H9 (cell line): Measurements from ENCODE around the gene BCCIP. TPM values are rescaled to one million over a fixed set of nuclear protein-coding genes. Genes with fewer than 3 reads are reported as not detected.

Experiments used
- DNase-seq: peaks from one replicate; pipeline ENCODE4 v3.0.0-alpha.2; 2017
- H2AFZ ChIP-seq: one replicate; pipeline ENCODE4 v1.6.1; 2013; ENCODE audit warnings: mild to moderate bottlenecking, low read length, control low read depth, moderate library complexity
- H2AK5ac ChIP-seq: 2 replicates; pipeline ENCODE4 v1.6.1; 2013; ENCODE audit warnings: low read length, control low read depth, mixed read lengths; ENCODE audit not compliant: insufficient read length
- H2BK120ac ChIP-seq: one replicate; pipeline ENCODE4 v1.6.1; 2013; ENCODE audit warnings: low read depth, mild to moderate bottlenecking, low read length, control low read depth, inconsistent platforms; ENCODE audit not compliant: poor library complexity, severe bottlenecking
- H2BK12ac ChIP-seq: 2 replicates; pipeline ENCODE4 v1.6.1; 2013; ENCODE audit warnings: low read length, control low read depth, mixed read lengths, low read depth; ENCODE audit not compliant: insufficient read length
- H2BK15ac ChIP-seq: 2 replicates; pipeline ENCODE4 v1.6.1; 2013; ENCODE audit warnings: low read depth, low read length, control low read depth
- H2BK20ac ChIP-seq: one replicate; pipeline ENCODE4 v1.6.1; 2013; ENCODE audit warnings: low read depth, mild to moderate bottlenecking, low read length, control low read depth, inconsistent platforms; ENCODE audit not compliant: poor library complexity, severe bottlenecking
- H2BK5ac ChIP-seq: 2 replicates; pipeline ENCODE4 v1.6.1; 2013; ENCODE audit warnings: low read length, control low read depth, mixed read lengths; ENCODE audit not compliant: insufficient read length
- H3K14ac ChIP-seq: 2 replicates; pipeline ENCODE4 v1.6.1; 2013; ENCODE audit warnings: low read length, control low read depth; ENCODE audit not compliant: insufficient read depth
- H3K18ac ChIP-seq: 2 replicates; pipeline ENCODE4 v1.6.1; 2013; ENCODE audit warnings: low read depth, mild to moderate bottlenecking, mixed read lengths, low read length, control low read depth; ENCODE audit not compliant: insufficient read length
- H3K23ac ChIP-seq: 2 replicates; pipeline ENCODE4 v1.6.1; 2013; ENCODE audit warnings: low read length, control low read depth, mixed read lengths, low read depth; ENCODE audit not compliant: insufficient read length
- H3K23me2 ChIP-seq: 2 replicates; pipeline ENCODE4 v1.6.1; 2013; ENCODE audit warnings: low read depth, mild to moderate bottlenecking, mixed read lengths, low read length, control low read depth; ENCODE audit not compliant: insufficient read length, poor library complexity, severe bottlenecking
- H3K27ac ChIP-seq: 2 replicates; pipeline ENCODE4 v1.5.1; 2013; ENCODE audit warnings: low read length, control low read depth, mixed read lengths, low read depth; ENCODE audit not compliant: insufficient read length
- H3K27me3 ChIP-seq: 2 replicates; pipeline ENCODE4 v1.6.1; 2013; ENCODE audit warnings: low read length, control low read depth, inconsistent platforms; ENCODE audit not compliant: insufficient read depth
- H3K4ac ChIP-seq: 2 replicates; pipeline ENCODE4 v1.6.1; 2013; ENCODE audit warnings: low read depth, mild to moderate bottlenecking, control low read depth, inconsistent platforms, low read length, moderate library complexity
- H3K4me1 ChIP-seq: 2 replicates; pipeline ENCODE4 v1.6.1; 2013; ENCODE audit warnings: low read length, control low read depth, inconsistent platforms; ENCODE audit not compliant: insufficient read depth
- H3K4me2 ChIP-seq: 2 replicates; pipeline ENCODE4 v1.6.1; 2013; ENCODE audit warnings: low read length, control low read depth, mixed read lengths; ENCODE audit not compliant: insufficient read length, insufficient read depth
- H3K56ac ChIP-seq: 2 replicates; pipeline ENCODE4 v1.6.1; 2013; ENCODE audit warnings: low read depth, mild to moderate bottlenecking, mixed read lengths, low read length, control low read depth; ENCODE audit not compliant: insufficient read length
- H3K79me1 ChIP-seq: 2 replicates; pipeline ENCODE4 v1.6.1; 2013; ENCODE audit warnings: low read depth, mild to moderate bottlenecking, moderate library complexity, low read length, control low read depth, inconsistent platforms; ENCODE audit not compliant: insufficient read depth, poor library complexity, severe bottlenecking
- H3K79me2 ChIP-seq: 2 replicates; pipeline ENCODE4 v1.6.1; 2013; ENCODE audit warnings: low read length, control low read depth, inconsistent platforms; ENCODE audit not compliant: insufficient read depth
- H3K9ac ChIP-seq: 2 replicates; pipeline ENCODE4 v1.6.1; 2013; ENCODE audit warnings: low read length, control low read depth, mixed read lengths; ENCODE audit not compliant: insufficient read length; ENCODE audit errors: extremely low read depth
- H3K9me3 ChIP-seq: one replicate; pipeline ENCODE4 v1.6.1; 2013; ENCODE audit warnings: low read depth, low read length, inconsistent platforms; ENCODE audit not compliant: control insufficient read depth
- H3T11ph ChIP-seq: one replicate; pipeline ENCODE4 v1.6.1; 2013; ENCODE audit warnings: mild to moderate bottlenecking, low read length, control low read depth, inconsistent platforms
- H4K20me1 ChIP-seq: one replicate; pipeline ENCODE4 v1.6.1; 2013; ENCODE audit not compliant: control insufficient read depth, insufficient read length, insufficient read depth
- H4K5ac ChIP-seq: 2 replicates; pipeline ENCODE4 v1.6.1; 2013; ENCODE audit warnings: low read depth, mild to moderate bottlenecking, mixed read lengths, low read length, control low read depth; ENCODE audit not compliant: insufficient read length
- H4K8ac ChIP-seq: replicated peaks from 2 replicates; pipeline ENCODE4 v1.6.1; 2013; ENCODE audit warnings: low read length, control low read depth, mixed read lengths, low read depth; ENCODE audit not compliant: insufficient read length
- H4K91ac ChIP-seq: 2 replicates; pipeline ENCODE4 v1.6.1; 2013; ENCODE audit warnings: low read depth, mild to moderate bottlenecking, moderate library complexity, mixed read lengths, low read length, control low read depth; ENCODE audit not compliant: insufficient read length
- H3K27ac Mint-ChIP-seq, 3 experiments: 2 replicates in 2 of 3; 3 replicates in 1 of 3; pipeline ENCODE4 v1.8.0; 2020 to 2021; ENCODE audit warnings: mixed read lengths in 3 of 3, mild to moderate bottlenecking in 1 of 3, moderate library complexity in 1 of 3
- H3K27me3 Mint-ChIP-seq: 2 replicates; pipeline ENCODE4 v1.8.0; 2021; ENCODE audit warnings: low read depth, mild to moderate bottlenecking, moderate library complexity, mixed read lengths
- H3K36me3 Mint-ChIP-seq, 3 experiments: 2 replicates in 2 of 3; 3 replicates in 1 of 3; pipeline ENCODE4 v1.8.0; 2020 to 2021; ENCODE audit warnings: low read depth in 3 of 3, mixed read lengths in 3 of 3; ENCODE audit not compliant: insufficient read depth in 1 of 3
- H3K4me1 Mint-ChIP-seq, 2 experiments: 2 replicates each; pipeline ENCODE4 v1.8.0; 2020; ENCODE audit warnings: mixed read lengths in 2 of 2
- H3K4me3 Mint-ChIP-seq, 2 experiments: 2 replicates in 1 of 2; 3 replicates in 1 of 2; pipeline ENCODE4 v1.8.0; 2020 to 2021; ENCODE audit warnings: mild to moderate bottlenecking in 2 of 2, mixed read lengths in 2 of 2, moderate library complexity in 1 of 2
- H3K9me3 Mint-ChIP-seq, 2 experiments: 2 replicates in 1 of 2; 3 replicates in 1 of 2; pipeline ENCODE4 v1.8.0; 2020; ENCODE audit warnings: mild to moderate bottlenecking in 2 of 2, mixed read lengths in 2 of 2, moderate library complexity in 1 of 2
- WGBS: extraction: QIAGEN DNeasy Blood & Tissue Kit; methylation state at CpG from one replicate; pipeline ENCODE4 v1.1.7; 2013; ENCODE audit warnings: missing lambda C conversion rate, low lambda C conversion rate, mixed read lengths; ENCODE audit not compliant: insufficient read length; ENCODE audit errors: extremely low coverage; 5-methylcytosine and 5-hydroxymethylcytosine counted together
- total RNA-seq: library from RNA; stranded (reverse); gene quantifications from 2 replicates; pipeline ENCODE4 v1.2.1, GENCODE V29; 2021
- TF ChIP-seq, protein P1 (sequence below): fragments of 200-600 bp; sonication (generic); conservative IDR thresholded peaks from 3 replicates; pipeline ENCODE4 v1.8.0; 2021; ENCODE audit warnings: antibody characterized with exemption, mild to moderate bottlenecking

The BCCIP gene
- total RNA-seq, 1 experiment from 2014 or later, result 119 TPM

DNA sequence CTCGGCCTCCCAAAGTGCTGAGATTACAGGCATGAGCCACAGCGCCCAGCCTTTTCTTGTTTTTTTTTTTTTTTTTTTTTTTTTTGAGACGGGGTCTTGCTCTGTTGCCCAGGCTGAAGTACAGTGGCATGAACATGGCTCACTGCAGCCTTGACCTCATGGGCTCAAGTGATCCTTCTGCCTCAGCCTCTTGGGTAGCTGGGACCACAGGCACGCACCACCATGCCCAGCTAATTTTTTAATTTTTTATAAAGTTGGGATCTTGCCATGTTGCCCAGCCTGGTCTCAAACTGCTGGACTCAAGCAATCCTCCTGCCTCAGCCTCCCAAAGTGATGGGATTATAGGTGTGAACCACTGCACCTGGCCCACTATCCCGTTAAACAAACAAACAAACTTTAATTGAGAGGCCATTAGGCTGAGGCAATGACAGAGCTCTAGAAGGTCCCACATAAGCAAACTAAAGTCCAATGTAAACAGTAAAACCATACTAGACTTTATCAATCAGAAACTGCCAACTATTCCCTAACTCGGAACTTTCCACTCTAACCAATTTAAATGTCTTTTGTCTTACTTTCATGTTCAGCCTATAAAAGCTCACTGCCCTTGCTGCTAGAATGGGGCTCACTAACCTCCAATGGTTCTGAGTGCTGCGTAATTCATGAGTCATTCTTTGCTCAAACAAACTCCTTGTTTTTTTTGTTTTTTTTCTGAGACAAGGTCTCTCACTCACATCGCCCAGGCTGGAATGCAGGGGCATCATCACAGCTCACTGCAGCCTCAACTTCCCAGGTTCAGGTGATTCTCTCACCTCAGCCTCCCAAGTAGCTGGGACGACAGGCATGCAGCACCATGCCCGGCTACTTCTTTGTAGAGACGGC lies 55.9 kb downstream of the BCCIP start:
- no peak overlapping the region for H4K91ac ChIP-seq
- Mint-ChIP-seq H3K4me1 (peaks cover 27 to 28% of the 10 kb centered on the region in 2 experiments), H3K9me3 (peaks cover 25 to 33% of the 10 kb centered on the region in 2 experiments), H3K27me3 (peaks cover 10% of the 10 kb centered on the region), H3K27ac (no peak overlapping the region), H3K36me3 (peaks cover 46 to 52% (median 48%) of the 10 kb centered on the region in 3 experiments), H3K4me3 (no peak overlapping the region)
- H3K27me3 ChIP-seq, result no peaks in the 10 kb centered on the region
- H3K18ac ChIP-seq, result no peak overlapping the region
- H3K56ac ChIP-seq, result no peak overlapping the region
- no peak overlapping the region for H2AK5ac ChIP-seq
- H3K9me3 ChIP-seq, result peaks cover 13% of the 10 kb centered on the region
- no peak overlapping the region for H3K14ac ChIP-seq
- TF ChIP-seq, protein P1, sequence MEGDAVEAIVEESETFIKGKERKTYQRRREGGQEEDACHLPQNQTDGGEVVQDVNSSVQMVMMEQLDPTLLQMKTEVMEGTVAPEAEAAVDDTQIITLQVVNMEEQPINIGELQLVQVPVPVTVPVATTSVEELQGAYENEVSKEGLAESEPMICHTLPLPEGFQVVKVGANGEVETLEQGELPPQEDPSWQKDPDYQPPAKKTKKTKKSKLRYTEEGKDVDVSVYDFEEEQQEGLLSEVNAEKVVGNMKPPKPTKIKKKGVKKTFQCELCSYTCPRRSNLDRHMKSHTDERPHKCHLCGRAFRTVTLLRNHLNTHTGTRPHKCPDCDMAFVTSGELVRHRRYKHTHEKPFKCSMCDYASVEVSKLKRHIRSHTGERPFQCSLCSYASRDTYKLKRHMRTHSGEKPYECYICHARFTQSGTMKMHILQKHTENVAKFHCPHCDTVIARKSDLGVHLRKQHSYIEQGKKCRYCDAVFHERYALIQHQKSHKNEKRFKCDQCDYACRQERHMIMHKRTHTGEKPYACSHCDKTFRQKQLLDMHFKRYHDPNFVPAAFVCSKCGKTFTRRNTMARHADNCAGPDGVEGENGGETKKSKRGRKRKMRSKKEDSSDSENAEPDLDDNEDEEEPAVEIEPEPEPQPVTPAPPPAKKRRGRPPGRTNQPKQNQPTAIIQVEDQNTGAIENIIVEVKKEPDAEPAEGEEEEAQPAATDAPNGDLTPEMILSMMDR, result no peak
- H3K79me2 ChIP-seq, result no peaks in the 10 kb centered on the region
- no peak overlapping the region for H2BK20ac ChIP-seq
- no peak for DNase-seq
- H3K23me2 ChIP-seq, result peaks cover 2% of the 10 kb centered on the region
- no peak overlapping the region for H2BK5ac ChIP-seq
- WGBS, result no CpG with 5 or more reads among the region's 11 CpGs
- no peak overlapping the region for H3K4ac ChIP-seq
- no peaks in the 10 kb centered on the region for H3K79me1 ChIP-seq
- peaks cover 7% of the 10 kb centered on the region for H3K4me1 ChIP-seq
- no peak overlapping the region for H3K9ac ChIP-seq
- H2AFZ ChIP-seq, result no peak overlapping the region
- H4K8ac ChIP-seq, result no peak overlapping the region
- H2BK12ac ChIP-seq, result no peak overlapping the region
- H3K27ac ChIP-seq, result no peak overlapping the region
- H3K4me2 ChIP-seq, result no peak overlapping the region
- H2BK120ac ChIP-seq, result no peak overlapping the region
- H3T11ph ChIP-seq, result no peak overlapping the region
- H3K23ac ChIP-seq, result no peak overlapping the region
- H4K20me1 ChIP-seq, result no peaks in the 10 kb centered on the region
- H4K5ac ChIP-seq, result no peak overlapping the region
- no peak overlapping the region for H2BK15ac ChIP-seq
